Measurements from ENCODE around the gene CHKA.

- peak in 1 of 2 donors; percentile 44 for TF ChIP-seq CTCF (IDR thresholded peaks at IDR 0.05; ENCODE audit: extremely low read depth in 1 of 2, insufficient read depth in 1 of 2, low read depth in 1 of 2, low read length in 2 of 2)
- TF ChIP-seq POLR2AphosphoS5 (IDR thresholded peaks at IDR 0.05; ENCODE audit: insufficient read depth, low read depth, low read length), result no peak
- TF ChIP-seq MAX (IDR thresholded peaks at IDR 0.05; ENCODE audit: insufficient read depth, insufficient read length), result no peak
- TF ChIP-seq EZH2 (IDR thresholded peaks at IDR 0.05; ENCODE audit: borderline replicate concordance, low read depth, low read length, severe bottlenecking), result no peak
- TF ChIP-seq POLR2A (IDR thresholded peaks at IDR 0.05; ENCODE audit: low read depth, low read length), result no peak
- no peak for TF ChIP-seq GATA2 (IDR thresholded peaks at IDR 0.05; ENCODE audit: insufficient read depth, insufficient read length, low read depth, low read length)
- TF ChIP-seq FOS (IDR thresholded peaks at IDR 0.05; ENCODE audit: borderline replicate concordance, insufficient read depth, low read length), result no peak
Measured at GRCh38 chr11:68076371-68077042, 44.7 kb downstream of the CHKA start.

Measured in endothelial cell of umbilical vein (primary cell).